Measurements from ENCODE around the gene CTBP1. TPM values are rescaled to one million over a fixed set of nuclear protein-coding genes. Genes with fewer than 3 reads are reported as not detected.

Gene CTBP1
- total RNA-seq, 1 donor, result 246 TPM

DNA sequence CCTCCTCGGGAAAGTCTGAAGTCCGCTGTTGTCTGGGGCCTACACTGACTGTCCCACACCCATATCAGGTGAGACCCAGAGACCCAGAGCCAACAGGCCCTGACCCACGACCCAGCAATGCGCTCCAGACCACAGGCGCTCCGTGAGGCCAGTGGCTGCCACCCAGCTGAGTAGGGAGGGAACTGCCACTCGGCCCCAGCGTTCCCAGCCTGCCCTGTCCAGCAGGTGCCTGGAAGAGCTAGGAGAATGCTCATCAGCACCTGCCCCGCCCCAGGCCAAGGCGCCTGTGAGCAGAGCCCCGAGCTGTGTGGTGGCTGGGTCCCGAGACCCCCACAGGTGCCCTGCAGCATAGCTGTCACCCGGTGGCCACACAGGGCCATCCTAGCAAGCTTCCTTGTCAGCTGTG is 79.2 kb downstream of the CTBP1 start:
- H3K4me3 ChIP-seq (ENCODE audit: insufficient read depth, low read length), result no peak overlapping the region
- no peak overlapping the region for H2AFZ ChIP-seq (ENCODE audit: low read length)
- H3K27ac ChIP-seq (ENCODE audit: low read depth, low read length), result no peak overlapping the region
- peak; percentile 73 for DNase-seq (ENCODE audit: insufficient read length, low spot score, missing footprints)
- H3K4me2 ChIP-seq (ENCODE audit: insufficient read depth, low read length), result no peak overlapping the region
- H3K27me3 ChIP-seq (ENCODE audit: insufficient read depth, low read length), result peaks cover 28% of the 10 kb centered on the region
- peaks cover 8% of the 10 kb centered on the region for H4K20me1 ChIP-seq (ENCODE audit: insufficient read depth, low read length)
- peaks cover 6% of the 10 kb centered on the region for H3K4me1 ChIP-seq (ENCODE audit: insufficient read depth, low read length)
- no peaks in the 10 kb centered on the region for H3K79me2 ChIP-seq (ENCODE audit: insufficient read depth, low read length)
- no peak for TF ChIP-seq CTCF (IDR thresholded peaks at IDR 0.05; ENCODE audit: extremely low read depth, low read depth, low read length)
- no peaks in the 10 kb centered on the region for H3K9me3 ChIP-seq (ENCODE audit: low read depth, low read length)
- no peaks in the 10 kb centered on the region for H3K36me3 ChIP-seq (ENCODE audit: insufficient read depth, low read length)

DNA sequence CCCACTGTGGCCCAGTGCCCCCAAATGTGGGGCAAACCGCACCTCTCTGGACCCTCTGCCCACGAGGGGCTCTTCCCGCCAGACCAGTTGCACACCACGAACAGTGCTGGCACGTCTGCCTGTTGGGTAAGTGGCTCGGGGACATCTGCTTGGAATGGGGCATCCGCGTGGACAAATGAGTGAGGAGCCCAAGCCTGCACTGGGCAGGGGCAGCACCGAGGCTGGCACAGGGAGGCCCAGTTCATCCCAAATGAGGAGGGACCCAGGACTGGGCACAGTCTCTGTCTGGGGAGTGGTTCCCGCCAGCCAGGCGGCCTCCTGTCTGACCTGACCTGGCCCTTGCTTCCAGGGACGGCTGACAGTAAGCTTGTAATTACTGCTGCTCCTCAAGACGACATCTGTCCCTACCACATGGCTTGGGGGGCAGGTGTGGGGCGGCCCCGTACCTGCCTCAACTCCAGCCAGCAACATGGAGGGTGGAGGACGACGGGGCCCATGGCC is 79.7 kb downstream of the CTBP1 start:
- H3K9me3 ChIP-seq (ENCODE audit: low read depth, low read length), result no peaks in the 10 kb centered on the region
- H3K27ac ChIP-seq (ENCODE audit: low read depth, low read length), result no peak overlapping the region
- H2AFZ ChIP-seq (ENCODE audit: low read length), result no peak overlapping the region
- peaks cover 8% of the 10 kb centered on the region for H4K20me1 ChIP-seq (ENCODE audit: insufficient read depth, low read length)
- H3K4me2 ChIP-seq (ENCODE audit: insufficient read depth, low read length), result no peak overlapping the region
- TF ChIP-seq CTCF (IDR thresholded peaks at IDR 0.05; ENCODE audit: extremely low read depth, low read depth, low read length), result no peak
- H3K4me1 ChIP-seq (ENCODE audit: insufficient read depth, low read length), result peaks cover 6% of the 10 kb centered on the region
- no peaks in the 10 kb centered on the region for H3K36me3 ChIP-seq (ENCODE audit: insufficient read depth, low read length)
- H3K4me3 ChIP-seq (ENCODE audit: insufficient read depth, low read length), result no peak overlapping the region
- H3K79me2 ChIP-seq (ENCODE audit: insufficient read depth, low read length), result no peaks in the 10 kb centered on the region
- peaks cover 28% of the 10 kb centered on the region for H3K27me3 ChIP-seq (ENCODE audit: insufficient read depth, low read length)
- DNase-seq (ENCODE audit: insufficient read length, low spot score, missing footprints), result peak; percentile 67

- Histone ChIP-seq H3K79me2 (ENCODE audit: insufficient read depth, low read length) (no peaks in the 10 kb centered on the region), H3K9me3 (ENCODE audit: low read depth, low read length) (no peaks in the 10 kb centered on the region), H2AFZ (ENCODE audit: low read length) (no peak overlapping the region), H3K27ac (ENCODE audit: low read depth, low read length) (no peak overlapping the region), H3K4me2 (ENCODE audit: insufficient read depth, low read length) (peak overlapping the region; percentile 80), H3K4me3 (ENCODE audit: insufficient read depth, low read length) (no peak overlapping the region), H3K4me1 (ENCODE audit: insufficient read depth, low read length) (peaks cover 2% of the 10 kb centered on the region), H3K36me3 (ENCODE audit: insufficient read depth, low read length) (no peaks in the 10 kb centered on the region), H3K27me3 (ENCODE audit: insufficient read depth, low read length) (peaks cover 28% of the 10 kb centered on the region), H4K20me1 (ENCODE audit: insufficient read depth, low read length) (peaks cover 10% of the 10 kb centered on the region)
- peak; percentile 83 for DNase-seq (ENCODE audit: insufficient read length, low spot score, missing footprints)
- no peak for TF ChIP-seq CTCF (IDR thresholded peaks at IDR 0.05; ENCODE audit: extremely low read depth, low read depth, low read length)
These were observed 80.5 kb downstream of the CTBP1 start for GRCh38 chr4:1168191-1169101.

- Histone ChIP-seq H3K36me3 (ENCODE audit: insufficient read depth, low read length) (no peaks in the 10 kb centered on the region), H3K79me2 (ENCODE audit: insufficient read depth, low read length) (no peaks in the 10 kb centered on the region), H2AFZ (ENCODE audit: low read length) (peak overlapping the region; percentile 79), H3K4me2 (ENCODE audit: insufficient read depth, low read length) (peak overlapping the region; percentile 80), H3K4me3 (ENCODE audit: insufficient read depth, low read length) (peak overlapping the region; percentile 73), H3K27me3 (ENCODE audit: insufficient read depth, low read length) (peaks cover 27% of the 10 kb centered on the region), H3K4me1 (ENCODE audit: insufficient read depth, low read length) (no peaks in the 10 kb centered on the region), H3K27ac (ENCODE audit: low read depth, low read length) (no peak overlapping the region), H3K9me3 (ENCODE audit: low read depth, low read length) (no peaks in the 10 kb centered on the region), H4K20me1 (ENCODE audit: insufficient read depth, low read length) (peaks cover 10% of the 10 kb centered on the region)
- DNase-seq (ENCODE audit: insufficient read length, low spot score, missing footprints), result peak; percentile 96
- peak; percentile 84 for TF ChIP-seq CTCF (IDR thresholded peaks at IDR 0.05; ENCODE audit: extremely low read depth, low read depth, low read length)
These were observed 81.5 kb downstream of the CTBP1 start for GRCh38 chr4:1167244-1167949.
